Smooth muscle cell (in vitro differentiated cells): ENCODE data around the gene TRMT1. TPM values are rescaled to one million over a fixed set of nuclear protein-coding genes. Genes with fewer than 3 reads are reported as not detected.

Experiments used
- DNase-seq: peaks from one replicate; lab custom pipeline; 2025; ENCODE audit not compliant: unreplicated experiment; lab: John Stamatoyannopoulos, UW
- H2AFZ ChIP-seq: fragments of 200-600 bp; sonication (generic); 2 replicates; pipeline ENCODE4 v1.6.0; 2016; ENCODE audit warnings: antibody characterized with exemption, low read depth, mild to moderate bottlenecking
- H3F3A ChIP-seq: fragments of 200-600 bp; sonication (generic); 2 replicates; pipeline ENCODE4 v1.6.0; 2017; ENCODE audit warnings: antibody characterized with exemption, low read depth
- H3K27ac ChIP-seq: fragments of 200-600 bp; sonication (generic); 2 replicates; pipeline ENCODE4 v1.5.1; 2016; ENCODE audit warnings: low read depth, mild to moderate bottlenecking
- H3K27me3 ChIP-seq: fragments of 200-600 bp; sonication (generic); 2 replicates; pipeline ENCODE4 v1.6.1; 2016; ENCODE audit warnings: low read depth, mild to moderate bottlenecking
- H3K36me3 ChIP-seq: fragments of 200-600 bp; sonication (generic); 2 replicates; pipeline ENCODE4 v1.5.1; 2016; ENCODE audit warnings: low read depth
- H3K4me1 ChIP-seq: fragments of 200-600 bp; sonication (generic); 2 replicates; pipeline ENCODE4 v1.5.1; 2016; ENCODE audit warnings: low read depth
- H3K4me2 ChIP-seq: fragments of 200-600 bp; sonication (generic); 2 replicates; pipeline ENCODE4 v1.6.0; 2016; ENCODE audit warnings: mild to moderate bottlenecking
- H3K4me3 ChIP-seq: fragments of 200-600 bp; sonication (generic); 2 replicates; pipeline ENCODE4 v1.5.1; 2016; ENCODE audit warnings: mild to moderate bottlenecking
- H3K79me2 ChIP-seq: fragments of 200-600 bp; sonication (generic); 2 replicates; pipeline ENCODE4 v1.6.0; 2016; ENCODE audit warnings: low read depth, mild to moderate bottlenecking
- H3K9ac ChIP-seq: fragments of 200-600 bp; sonication (generic); 2 replicates; pipeline ENCODE4 v1.6.0; 2016; ENCODE audit warnings: low read depth
- H3K9me3 ChIP-seq: fragments of 200-600 bp; sonication (generic); replicated peaks from 2 replicates; pipeline ENCODE4 v1.5.1; 2016; ENCODE audit warnings: low read depth
- H4K20me1 ChIP-seq: fragments of 200-600 bp; sonication (generic); 2 replicates; pipeline ENCODE4 v1.6.0; 2016; ENCODE audit warnings: low read depth
- WGBS: methylation state at CpG from one replicate; pipeline ENCODE4 v1.1.7; 2016; ENCODE audit warnings: low lambda C conversion rate; 5-methylcytosine and 5-hydroxymethylcytosine counted together
- polyA plus RNA-seq: library from polyadenylated mRNA; unstranded; fragments of >200 nt; fragmentation: Nextera tagmentation; extraction: Ambion mirVana; gene quantifications from 2 replicates; pipeline ENCODE4 v1.2.1, GENCODE V29; 2016
- total RNA-seq: library from RNA; depleted of rRNA; stranded (reverse); fragments of >200 nt; gene quantifications from 2 replicates; pipeline ENCODE4 v1.2.3, GENCODE V29; 2014
- TF ChIP-seq, protein P1 (sequence below): fragments of 200-600 bp; sonication (generic); IDR thresholded peaks from 2 replicates; pipeline ENCODE4 v1.5.1; 2017; ENCODE audit warnings: borderline replicate concordance, mild to moderate bottlenecking, antibody characterized with exemption; ENCODE audit not compliant: insufficient read depth, poor library complexity, severe bottlenecking

Gene TRMT1
- total and polyA plus RNA-seq, 2 experiments from 2014 or later = 21.9 to 37.4 TPM

DNA sequence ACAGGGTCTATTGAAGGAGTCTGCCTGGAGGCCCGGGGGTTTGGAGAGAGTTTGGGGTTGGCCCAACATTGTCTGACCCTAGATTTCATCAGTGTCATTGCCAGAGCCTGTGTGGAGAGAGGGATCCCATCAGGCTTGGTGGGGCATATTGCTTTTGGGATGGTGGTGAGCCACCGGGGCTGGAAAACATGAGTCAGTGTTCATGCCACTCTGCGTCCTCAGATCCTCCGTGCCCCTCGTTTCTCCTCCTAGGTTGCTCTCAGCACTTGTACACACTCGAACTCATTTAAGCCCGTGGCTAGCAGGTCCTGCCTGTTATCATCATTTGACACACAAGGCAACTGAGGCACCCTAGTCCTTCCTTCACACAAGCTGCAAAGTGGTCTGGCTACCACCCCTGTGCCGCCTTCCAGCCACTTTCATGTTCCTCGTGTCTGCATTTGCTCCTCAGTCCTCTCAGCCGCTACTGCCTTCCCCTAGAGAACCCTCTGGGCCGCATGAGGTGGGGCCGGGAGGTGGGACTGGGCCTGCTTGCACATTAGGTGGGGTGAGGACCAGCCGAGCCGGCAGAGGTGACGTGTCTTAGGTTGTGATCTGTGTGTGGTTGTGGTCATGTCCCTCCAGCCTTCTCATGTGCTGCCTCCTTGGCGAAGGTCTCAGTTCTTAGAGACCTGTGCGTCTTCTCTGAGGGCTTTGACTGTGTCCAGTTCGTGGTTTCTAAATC lies 5.2 kb upstream of the TRMT1 start:
- Histone ChIP-seq H3K4me3 (no peak overlapping the region), H3K79me2 (peaks cover 81% of the 10 kb centered on the region), H3K9ac (peak overlapping the region; percentile 67), H3K4me1 (peaks cover 26% of the 10 kb centered on the region), H3K27ac (peak overlapping the region; percentile 87), H4K20me1 (peaks cover 80% of the 10 kb centered on the region), H3K4me2 (peak overlapping the region; percentile 44), H3K36me3 (no peaks in the 10 kb centered on the region), H3K9me3 (no peaks in the 10 kb centered on the region), H3F3A (no peaks in the 10 kb centered on the region), H3K27me3 (no peaks in the 10 kb centered on the region), H2AFZ (no peak overlapping the region)
- no peak for DNase-seq
- TF ChIP-seq, protein P1, sequence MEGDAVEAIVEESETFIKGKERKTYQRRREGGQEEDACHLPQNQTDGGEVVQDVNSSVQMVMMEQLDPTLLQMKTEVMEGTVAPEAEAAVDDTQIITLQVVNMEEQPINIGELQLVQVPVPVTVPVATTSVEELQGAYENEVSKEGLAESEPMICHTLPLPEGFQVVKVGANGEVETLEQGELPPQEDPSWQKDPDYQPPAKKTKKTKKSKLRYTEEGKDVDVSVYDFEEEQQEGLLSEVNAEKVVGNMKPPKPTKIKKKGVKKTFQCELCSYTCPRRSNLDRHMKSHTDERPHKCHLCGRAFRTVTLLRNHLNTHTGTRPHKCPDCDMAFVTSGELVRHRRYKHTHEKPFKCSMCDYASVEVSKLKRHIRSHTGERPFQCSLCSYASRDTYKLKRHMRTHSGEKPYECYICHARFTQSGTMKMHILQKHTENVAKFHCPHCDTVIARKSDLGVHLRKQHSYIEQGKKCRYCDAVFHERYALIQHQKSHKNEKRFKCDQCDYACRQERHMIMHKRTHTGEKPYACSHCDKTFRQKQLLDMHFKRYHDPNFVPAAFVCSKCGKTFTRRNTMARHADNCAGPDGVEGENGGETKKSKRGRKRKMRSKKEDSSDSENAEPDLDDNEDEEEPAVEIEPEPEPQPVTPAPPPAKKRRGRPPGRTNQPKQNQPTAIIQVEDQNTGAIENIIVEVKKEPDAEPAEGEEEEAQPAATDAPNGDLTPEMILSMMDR = no peak
- WGBS = 82% methylated on average over 18 of the region's 18 CpGs

GRCh38 chr19:13120817-13121216 lies 4.3 kb upstream of the TRMT1 start:
- H4K20me1 ChIP-seq = peaks cover 72% of the 10 kb centered on the region
- DNase-seq = no peak
- no peaks in the 10 kb centered on the region for H3F3A ChIP-seq
- 33% methylated on average over 10 of the region's 10 CpGs for WGBS
- H3K79me2 ChIP-seq = peaks cover 74% of the 10 kb centered on the region
- no peaks in the 10 kb centered on the region for H3K36me3 ChIP-seq
- H3K27me3 ChIP-seq = no peaks in the 10 kb centered on the region
- H3K4me3 ChIP-seq = no peak overlapping the region
- no peaks in the 10 kb centered on the region for H3K9me3 ChIP-seq
- H3K9ac ChIP-seq = peak overlapping the region; percentile 67
- no peak overlapping the region for H2AFZ ChIP-seq
- H3K4me2 ChIP-seq = peak overlapping the region; percentile 63
- peaks cover 26% of the 10 kb centered on the region for H3K4me1 ChIP-seq
- H3K27ac ChIP-seq = peak overlapping the region; percentile 87
- TF ChIP-seq, protein P1 = no peak

- H3K4me2 ChIP-seq = peak overlapping the region; percentile 97
- H3K9ac ChIP-seq = peak overlapping the region; percentile 22
- peaks cover 64% of the 10 kb centered on the region for H4K20me1 ChIP-seq
These were observed 3.5 kb upstream of the TRMT1 start for GRCh38 chr19:13120031-13120430.

More at GRCh38 chr19:13120031-13120430, 3.5 kb upstream of the TRMT1 start:
- peaks cover 31% of the 10 kb centered on the region for H3K4me1 ChIP-seq
- WGBS = 89% methylated on average over 9 of the region's 9 CpGs
- H2AFZ ChIP-seq = no peak overlapping the region
- no peak for DNase-seq
- no peaks in the 10 kb centered on the region for H3K27me3 ChIP-seq
- TF ChIP-seq, protein P1 = no peak
- H3K27ac ChIP-seq = peak overlapping the region; percentile 87
- H3K9me3 ChIP-seq = no peaks in the 10 kb centered on the region
- H3K4me3 ChIP-seq = no peak overlapping the region
- H3F3A ChIP-seq = no peaks in the 10 kb centered on the region
- no peaks in the 10 kb centered on the region for H3K36me3 ChIP-seq
- H3K79me2 ChIP-seq = peaks cover 73% of the 10 kb centered on the region
